Right cardiac atrium (tissue), 5 donors: ENCODE measurements around the gene SRGAP2C. TPM values are rescaled to one million over a fixed set of nuclear protein-coding genes. Genes with fewer than 3 reads are reported as not detected.
"Not testable (repeated sequence)": the region's sequence is repeated elsewhere in the genome, so short reads cannot be mapped to it uniquely, and the experiment has no call there.

Experiments
- ATAC-seq, 2 donors: fragments of 200-7000 bp; cut with Tn5 transposase; one replicate each; pipeline versions ENCODE4 v1.8.0 to v1.9.1; 2020; ENCODE audit warnings: moderate library complexity in 2 of 2, mild to moderate bottlenecking in 1 of 2
- DNase-seq, 3 donors: peaks; one replicate each; pipeline ENCODE4 v3.0.0-alpha.2; 2020
- H3K27ac ChIP-seq: one replicate; pipeline ENCODE4 v1.5.1; 2013; ENCODE audit warnings: mild to moderate bottlenecking, low read length, control low read depth, moderate library complexity
- H3K27me3 ChIP-seq: one replicate; pipeline ENCODE4 v1.6.1; 2013; ENCODE audit not compliant: control insufficient read depth, insufficient read depth
- H3K4me1 ChIP-seq: one replicate; pipeline ENCODE4 v1.6.1; 2013; ENCODE audit warnings: low read length; ENCODE audit not compliant: control insufficient read depth, insufficient read depth
- H3K4me3 ChIP-seq: one replicate; pipeline ENCODE4 v1.5.1; 2013; ENCODE audit warnings: low read length, control low read depth
- H3K9me3 ChIP-seq: one replicate; pipeline ENCODE4 v1.6.1; 2013; ENCODE audit warnings: low read length; ENCODE audit not compliant: control insufficient read depth
- WGBS: extraction: QIAGEN DNeasy Blood & Tissue Kit; methylation state at CpG from one replicate; pipeline ENCODE4 v1.1.7; 2013; 5-methylcytosine and 5-hydroxymethylcytosine counted together
- intact Hi-C, 4 donors: fragments of 100-400 bp; cut with DNase I; formaldehyde crosslinking; loops; one replicate each; pipeline versions ENCODE4 v1.11.0 to v1.14.0; 2022 to 2023
- polyA plus RNA-seq: library from polyadenylated mRNA; stranded (reverse); fragments of 200-250 nt; gene quantifications from one replicate; pipeline ENCODE4 v1.2.3, GENCODE V29; 2013
- total RNA-seq, 4 donors: library from RNA; stranded (reverse); fragmentation: NEBNext Ultra II Directional; extraction: Animal tissue kit (Norgen Biotek cat#: 25700); gene quantifications; one replicate each; pipeline ENCODE4 v1.2.1, GENCODE V29; 2021
- donor health status: healthy with polysubstance abuse.
- donor health status: DM: no; HTN: yes; CAD: no.
- donor health status: DM: no; HTN: no; CAD: no.
- donor health status: DM: no; HTN: yes; CAD: no; lungs with severe emphysema.
- donor health status: DM: yes; HTN: yes; CAD: no.

SRGAP2C gene
- total and polyA plus RNA-seq, 5 donors, result 6.2 to 28.8 (median 23.6) TPM

DNA sequence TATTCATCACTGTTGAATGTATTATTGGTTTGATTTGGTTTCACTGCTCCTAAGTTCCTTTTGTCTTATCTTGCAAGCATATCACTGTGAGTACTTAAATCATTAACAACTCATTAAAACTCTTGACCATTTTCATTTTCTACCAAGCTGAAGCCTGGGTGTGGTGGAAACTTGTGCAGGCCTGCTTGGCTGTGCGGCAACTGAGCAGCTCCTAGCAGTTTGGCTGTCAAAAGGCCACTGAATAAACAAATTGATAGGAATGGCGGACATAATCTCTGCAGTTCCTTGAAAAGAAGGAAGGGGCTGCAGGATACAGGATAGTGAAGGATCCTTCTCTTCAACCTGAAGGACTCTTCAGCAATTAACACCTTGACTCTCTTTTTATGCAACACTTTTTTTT lies 26.0 kb downstream of the SRGAP2C start:
- H3K9me3 ChIP-seq, ATAC-seq, H3K27me3 ChIP-seq, H3K27ac ChIP-seq, intact Hi-C loops, H3K4me1 ChIP-seq, H3K4me3 ChIP-seq: not testable (repeated sequence)
- DNase-seq, result peak in 1 of 3 donors; percentile 62
- 45% methylated on average over 2 of the region's 2 CpGs for WGBS

DNA sequence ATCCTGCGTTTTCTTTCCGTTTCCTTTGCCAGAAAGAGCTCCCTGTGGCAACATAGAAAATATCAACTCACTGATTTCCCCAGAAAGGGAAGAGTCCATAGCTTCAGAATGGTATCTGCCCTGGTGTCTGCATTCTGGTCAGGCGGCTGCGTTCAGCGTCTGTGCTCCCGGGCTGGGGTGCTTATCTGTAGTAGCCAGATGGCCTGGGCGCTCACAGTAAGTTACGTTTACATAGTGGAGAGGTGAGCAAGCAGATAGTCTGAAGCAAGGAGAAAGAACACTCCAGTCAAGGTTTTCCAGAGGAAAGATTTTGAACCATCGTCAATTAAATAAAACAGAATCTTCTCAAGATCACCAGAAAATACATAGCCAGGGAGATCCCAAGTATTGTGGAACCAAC lies 28.7 kb downstream of the SRGAP2C start:
- H3K9me3 ChIP-seq, intact Hi-C loops, H3K27me3 ChIP-seq, H3K27ac ChIP-seq, H3K4me3 ChIP-seq, H3K4me1 ChIP-seq: not testable (repeated sequence)
- ATAC-seq, result peak in 1 of 2 donors; percentile 44
- 61% methylated on average over 7 of the region's 9 CpGs for WGBS
- peak in 1 of 3 donors; percentile 26 for DNase-seq

DNA sequence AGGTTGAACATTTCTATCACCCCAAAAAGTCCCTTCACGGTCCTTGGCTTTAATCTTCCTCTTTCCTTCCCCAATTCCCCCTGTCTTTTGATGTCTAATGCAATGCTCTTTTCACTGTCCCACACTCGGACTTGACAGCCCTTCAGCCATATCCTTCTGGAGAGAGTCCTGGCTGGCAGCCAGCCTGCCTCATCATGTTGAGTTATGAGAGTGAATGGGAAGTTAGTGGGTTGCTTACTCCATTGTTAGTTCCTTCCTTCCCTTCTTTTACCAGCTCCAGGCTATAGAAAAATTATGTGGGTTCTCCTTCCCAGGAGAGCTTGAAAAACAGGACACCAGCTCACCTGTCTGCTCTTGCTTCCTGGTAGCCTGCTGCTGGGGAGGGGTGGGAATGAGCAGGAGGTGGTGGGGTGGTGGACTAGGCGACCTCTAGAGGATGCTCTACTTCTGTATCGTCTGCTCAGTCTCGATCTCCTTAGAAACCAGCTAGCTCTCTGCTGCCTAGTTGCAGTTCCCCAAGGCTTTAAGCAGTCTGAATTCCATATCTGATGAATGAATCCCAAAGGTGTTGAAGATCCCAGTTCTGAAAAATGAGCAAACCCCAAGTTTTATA lies 29.9 kb downstream of the SRGAP2C start:
- H3K27ac ChIP-seq, H3K9me3 ChIP-seq, intact Hi-C loops, DNase-seq, H3K4me1 ChIP-seq, H3K4me3 ChIP-seq, H3K27me3 ChIP-seq: not testable (repeated sequence)
- ATAC-seq, result peak; percentile 76 to 77
- 83% methylated on average over 1 of the region's 5 CpGs for WGBS

DNA sequence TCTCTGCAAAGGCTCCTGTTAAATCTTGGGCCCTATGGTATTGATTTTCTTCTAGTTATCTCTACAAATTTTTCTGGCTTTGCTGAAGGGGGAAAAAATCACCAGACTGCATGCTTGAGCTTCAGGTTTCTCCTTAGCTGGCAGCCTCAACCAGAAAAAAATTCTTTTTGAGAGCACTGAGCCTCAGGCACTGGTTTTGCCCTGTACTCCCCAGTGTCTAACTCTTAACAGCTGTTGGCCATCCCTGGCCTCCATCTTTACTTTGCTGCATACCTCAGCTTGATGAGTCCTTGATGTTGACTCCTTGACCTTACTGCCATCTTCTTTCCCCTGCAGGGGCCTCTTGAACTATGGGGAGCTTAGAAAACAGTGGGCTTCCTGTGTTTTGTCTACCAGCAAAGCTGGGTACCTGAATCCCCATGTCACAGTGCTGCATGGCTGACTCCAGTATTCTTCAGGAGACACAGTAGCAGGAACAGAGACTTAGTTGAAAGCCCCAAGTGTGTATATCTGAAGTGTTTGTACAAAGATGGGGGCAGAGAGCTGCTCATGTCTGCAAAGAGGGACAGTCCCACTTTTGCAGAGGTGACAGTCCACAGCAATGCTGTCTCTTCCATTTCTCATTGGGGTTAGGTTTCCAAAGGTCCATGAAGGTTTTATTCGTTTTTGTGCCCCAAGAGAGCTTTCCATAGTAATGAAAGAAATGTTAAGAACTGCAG lies 31.1 kb downstream of the SRGAP2C start:
- H3K4me3 ChIP-seq, intact Hi-C loops, H3K4me1 ChIP-seq, H3K27ac ChIP-seq, ATAC-seq, H3K27me3 ChIP-seq, DNase-seq, H3K9me3 ChIP-seq: not testable (repeated sequence)
- 48% methylated on average over 1 of the region's 1 CpG for WGBS

DNA sequence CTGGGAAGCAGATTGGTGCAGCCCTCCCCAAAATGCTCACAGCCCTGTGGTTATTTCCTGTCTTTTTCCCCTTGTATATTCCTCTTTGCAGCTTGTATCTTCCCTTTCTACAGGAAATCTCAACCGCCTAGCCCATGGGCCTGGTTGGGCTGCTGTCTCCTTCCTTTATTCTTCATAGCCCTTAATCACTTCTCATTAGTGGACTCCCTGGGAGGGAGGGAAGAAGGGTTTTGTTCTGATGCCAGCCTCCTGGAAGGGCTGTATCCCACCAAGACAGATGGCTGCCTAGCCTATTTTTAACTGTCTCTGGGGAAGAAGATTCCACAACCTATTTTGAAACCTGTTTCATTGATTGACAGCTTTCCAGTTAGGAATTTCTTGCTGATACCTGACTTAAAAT lies 31.9 kb downstream of the SRGAP2C start:
- ATAC-seq, DNase-seq, H3K27me3 ChIP-seq, intact Hi-C loops, H3K9me3 ChIP-seq, H3K27ac ChIP-seq, H3K4me1 ChIP-seq, H3K4me3 ChIP-seq: not testable (repeated sequence)
- 33% methylated on average over 1 of the region's 1 CpG for WGBS

DNA sequence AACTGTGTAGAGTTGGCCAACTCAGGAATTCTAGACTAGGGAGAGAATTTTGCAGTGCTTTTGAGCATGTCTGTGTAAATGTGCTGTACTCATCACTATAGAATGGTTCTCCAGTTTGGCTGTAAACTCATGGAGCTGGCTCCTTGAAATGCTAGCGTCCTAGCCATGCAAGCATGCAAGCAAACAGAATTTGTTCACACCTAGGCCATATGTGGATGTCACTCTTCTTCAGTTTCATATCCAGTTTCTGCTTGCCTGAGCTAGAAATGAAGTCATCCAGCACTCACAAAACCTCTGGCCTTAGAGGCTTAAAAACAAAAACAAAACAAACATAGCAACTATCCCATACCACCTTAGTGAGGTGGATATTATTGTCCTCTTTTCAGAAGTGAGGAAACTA lies 37.0 kb downstream of the SRGAP2C start:
- ATAC-seq, H3K27me3 ChIP-seq, H3K4me3 ChIP-seq, H3K9me3 ChIP-seq, H3K27ac ChIP-seq, H3K4me1 ChIP-seq, DNase-seq, intact Hi-C loops: not testable (repeated sequence)
- WGBS, result 86% methylated on average over 1 of the region's 1 CpG

DNA sequence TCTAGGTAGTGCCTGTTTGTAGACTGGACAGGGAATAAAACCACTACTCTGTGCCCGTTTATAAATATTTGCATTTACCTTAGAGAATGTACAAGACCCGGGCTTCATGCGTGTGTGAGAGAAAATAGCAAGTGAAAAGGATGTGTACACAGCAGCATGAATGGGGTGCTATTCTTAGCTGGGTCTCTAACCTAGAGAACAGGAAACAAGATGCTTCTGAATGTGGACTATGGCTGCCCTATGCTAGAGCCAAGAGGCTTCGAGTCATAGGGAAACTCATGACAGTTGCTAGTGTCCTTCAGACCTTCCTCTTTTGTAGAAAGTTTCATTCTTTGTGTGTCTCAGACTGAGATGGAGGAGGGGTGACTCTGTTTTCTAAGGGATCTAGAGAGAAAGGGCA lies 39.9 kb downstream of the SRGAP2C start:
- intact Hi-C loops, result not testable (repeated sequence)
- ATAC-seq, result peak; percentile 70 to 71
- 40% methylated on average over 3 of the region's 4 CpGs for WGBS

DNA sequence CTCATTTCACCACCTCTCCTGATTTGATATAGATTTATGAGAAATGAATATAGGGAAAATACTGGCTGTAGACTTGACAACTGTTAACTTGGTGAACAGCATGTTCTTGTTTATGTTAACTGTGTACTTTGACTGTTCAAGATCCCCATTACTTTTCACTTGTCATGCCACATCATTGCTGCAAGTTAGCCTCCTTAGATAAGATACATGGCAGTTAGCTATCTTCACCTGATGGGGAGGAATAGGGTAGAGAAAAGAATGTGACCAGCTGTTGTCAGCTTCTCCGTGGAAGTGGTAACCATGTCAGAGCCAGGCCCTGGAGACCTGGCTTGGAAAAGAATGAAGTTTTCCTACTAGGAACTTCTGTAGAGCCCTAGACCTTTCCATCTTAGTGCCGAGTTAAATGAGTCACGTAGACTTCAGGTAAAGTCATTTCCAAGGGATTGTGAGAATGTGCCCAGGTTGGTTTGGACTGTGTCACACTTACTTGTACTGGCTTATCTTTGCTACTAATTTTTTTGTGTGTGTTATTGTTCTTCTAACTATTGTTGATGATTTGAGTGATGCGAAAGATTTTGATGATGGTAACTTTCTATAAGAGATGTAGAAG lies 41.6 kb downstream of the SRGAP2C start:
- H3K4me1 ChIP-seq, intact Hi-C loops, ATAC-seq, DNase-seq, H3K27ac ChIP-seq, H3K27me3 ChIP-seq, H3K4me3 ChIP-seq, H3K9me3 ChIP-seq: not testable (repeated sequence)
- 84% methylated on average over 2 of the region's 4 CpGs for WGBS

More for the DNA sequence above, 39.9 kb downstream of the SRGAP2C start:
- H3K9me3 ChIP-seq, DNase-seq, H3K4me3 ChIP-seq, H3K4me1 ChIP-seq, H3K27ac ChIP-seq, H3K27me3 ChIP-seq: not testable (repeated sequence)

DNA sequence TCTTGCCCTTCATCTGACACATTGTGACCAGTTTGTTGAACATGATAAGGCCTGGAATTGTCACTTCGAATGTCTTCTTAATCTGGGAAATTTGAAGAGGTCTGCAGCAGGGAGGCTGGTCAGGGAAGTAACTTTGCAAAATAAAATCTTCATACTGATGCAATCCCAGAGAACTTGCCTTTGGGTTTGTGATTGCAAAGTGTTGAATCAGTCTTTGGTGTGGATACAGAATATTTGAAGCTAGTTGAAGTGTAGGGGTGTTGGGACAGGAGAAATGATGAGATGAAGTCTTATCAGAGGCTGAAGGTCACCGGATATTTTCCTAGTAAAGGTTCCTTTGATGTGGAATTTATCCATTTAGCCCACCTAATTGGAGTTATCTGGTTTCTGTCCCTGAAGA lies 42.1 kb downstream of the SRGAP2C start:
- 79% methylated on average over 1 of the region's 2 CpGs for WGBS
- DNase-seq, H3K27ac ChIP-seq, H3K4me3 ChIP-seq, ATAC-seq, intact Hi-C loops, H3K4me1 ChIP-seq, H3K9me3 ChIP-seq, H3K27me3 ChIP-seq: not testable (repeated sequence)

DNA sequence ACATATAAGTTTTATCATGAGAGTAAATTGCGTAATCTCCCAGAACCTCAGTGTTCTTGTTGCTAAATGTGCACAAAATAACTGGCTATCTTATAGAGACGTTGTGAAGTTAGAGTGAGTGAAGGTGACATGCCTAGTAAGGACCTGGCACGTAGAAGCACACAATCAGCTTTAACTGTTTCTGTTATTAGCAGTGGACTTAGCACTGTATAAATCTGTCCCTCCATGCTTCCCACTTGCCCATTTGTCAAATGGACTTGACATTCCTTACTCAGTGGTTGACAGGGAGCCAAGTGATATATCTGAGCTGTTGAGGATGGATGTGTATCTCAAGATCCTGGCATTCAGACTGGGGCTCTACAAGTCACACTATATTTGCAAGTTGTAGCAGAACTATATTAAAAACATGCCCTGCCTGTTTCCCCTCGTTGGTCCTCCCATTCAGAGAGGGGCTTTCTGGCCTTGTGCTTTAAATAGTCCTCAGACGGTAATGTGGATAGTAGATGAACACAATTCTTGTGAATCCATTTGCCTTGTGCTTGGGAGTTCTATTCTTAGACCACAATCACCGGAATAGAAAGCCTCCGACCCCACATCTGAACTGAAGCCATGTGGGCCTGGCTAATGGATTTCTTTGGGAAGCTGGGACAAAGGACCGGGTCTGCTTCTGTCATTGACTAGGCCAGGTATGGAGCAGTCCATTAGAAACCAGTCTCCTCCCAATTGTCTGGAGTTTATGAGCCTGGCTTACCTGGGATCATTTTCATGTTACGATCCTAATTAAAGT lies 43.0 kb downstream of the SRGAP2C start:
- H3K4me3 ChIP-seq, H3K27me3 ChIP-seq, intact Hi-C loops, H3K27ac ChIP-seq, DNase-seq, H3K4me1 ChIP-seq, H3K9me3 ChIP-seq: not testable (repeated sequence)
- 17% methylated on average over 4 of the region's 9 CpGs for WGBS
- ATAC-seq, result peak; percentile 50 to 54

DNA sequence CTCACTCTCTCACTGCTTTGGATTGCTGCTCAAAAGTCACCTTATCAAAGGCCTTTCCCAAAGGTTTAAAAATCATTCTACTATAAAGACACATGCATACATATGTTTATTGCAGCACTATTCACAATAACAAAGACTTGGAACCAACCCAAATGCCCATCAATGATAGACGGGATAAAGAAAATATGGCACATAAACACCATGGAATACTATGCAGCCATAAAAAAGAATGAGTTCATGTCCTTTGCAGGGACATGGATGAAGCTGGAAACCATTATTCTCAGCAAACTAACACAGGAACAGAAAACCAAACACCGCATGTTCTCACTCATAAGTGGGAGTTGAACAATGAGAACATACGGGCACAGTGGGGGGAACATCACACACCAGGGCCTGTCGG lies 45.9 kb downstream of the SRGAP2C start:
- DNase-seq, intact Hi-C loops, H3K4me1 ChIP-seq, H3K9me3 ChIP-seq, H3K27ac ChIP-seq, ATAC-seq, H3K4me3 ChIP-seq, H3K27me3 ChIP-seq: not testable (repeated sequence)
- 55% methylated on average over 1 of the region's 4 CpGs for WGBS
